Measurements from ENCODE around the gene CAMK2D.

GRCh38 chr4:113586072-113586471, 175.5 kb downstream of the CAMK2D start:
- TF ChIP-seq, protein P1, sequence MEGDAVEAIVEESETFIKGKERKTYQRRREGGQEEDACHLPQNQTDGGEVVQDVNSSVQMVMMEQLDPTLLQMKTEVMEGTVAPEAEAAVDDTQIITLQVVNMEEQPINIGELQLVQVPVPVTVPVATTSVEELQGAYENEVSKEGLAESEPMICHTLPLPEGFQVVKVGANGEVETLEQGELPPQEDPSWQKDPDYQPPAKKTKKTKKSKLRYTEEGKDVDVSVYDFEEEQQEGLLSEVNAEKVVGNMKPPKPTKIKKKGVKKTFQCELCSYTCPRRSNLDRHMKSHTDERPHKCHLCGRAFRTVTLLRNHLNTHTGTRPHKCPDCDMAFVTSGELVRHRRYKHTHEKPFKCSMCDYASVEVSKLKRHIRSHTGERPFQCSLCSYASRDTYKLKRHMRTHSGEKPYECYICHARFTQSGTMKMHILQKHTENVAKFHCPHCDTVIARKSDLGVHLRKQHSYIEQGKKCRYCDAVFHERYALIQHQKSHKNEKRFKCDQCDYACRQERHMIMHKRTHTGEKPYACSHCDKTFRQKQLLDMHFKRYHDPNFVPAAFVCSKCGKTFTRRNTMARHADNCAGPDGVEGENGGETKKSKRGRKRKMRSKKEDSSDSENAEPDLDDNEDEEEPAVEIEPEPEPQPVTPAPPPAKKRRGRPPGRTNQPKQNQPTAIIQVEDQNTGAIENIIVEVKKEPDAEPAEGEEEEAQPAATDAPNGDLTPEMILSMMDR (IDR thresholded peaks at IDR 0.05; ENCODE audit: low read depth, low read length, missing input control): no peak
- TF ChIP-seq FOXA2 (IDR thresholded peaks at IDR 0.05) (no peak), SP1 (IDR thresholded peaks at IDR 0.05) (no peak), RAD21 (IDR thresholded peaks at IDR 0.05) (peak in 1 of 2 donors; percentile 20), JUND (IDR thresholded peaks at IDR 0.05) (no peak), MAX (IDR thresholded peaks at IDR 0.05) (no peak)
